ENCODE data around the gene EIF3K. TPM values are rescaled to one million over a fixed set of nuclear protein-coding genes. Genes with fewer than 3 reads are reported as not detected.

Gene EIF3K
- total and polyA plus RNA-seq, 2 of the 13 experiments (the other 11 are each of a cell fraction or from before 2014, with no cell fraction given): 179 to 258 TPM

DNA sequence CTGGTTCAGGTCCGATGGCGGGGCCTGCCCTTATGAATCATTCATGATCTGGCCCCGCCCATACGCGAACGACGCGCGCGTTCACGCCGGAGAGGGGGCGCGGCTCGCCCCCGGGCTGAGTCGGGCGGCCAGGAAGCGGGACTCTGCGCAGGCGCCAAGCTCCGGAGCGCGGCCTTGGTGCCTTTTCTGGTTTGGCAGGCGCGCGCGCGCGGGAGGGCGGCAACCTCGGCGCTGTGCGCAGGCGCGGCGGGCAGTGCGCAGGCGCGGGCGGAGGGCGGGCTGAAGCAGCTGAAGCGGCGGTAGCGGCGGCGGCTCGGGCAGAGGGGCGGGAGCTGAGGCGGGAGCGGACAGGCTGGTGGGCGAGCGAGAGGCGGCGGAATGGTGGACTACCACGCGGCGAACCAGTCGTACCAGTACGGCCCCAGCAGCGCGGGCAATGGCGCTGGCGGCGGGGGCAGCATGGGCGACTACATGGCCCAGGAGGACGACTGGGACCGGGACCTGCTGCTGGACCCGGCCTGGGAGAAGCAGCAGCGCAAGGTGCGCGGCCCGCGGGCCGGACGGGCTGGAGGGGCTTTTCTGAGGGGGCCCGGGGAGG, 28.5 kb downstream of the EIF3K start, which contains the start of gene ACTN4 (continued):
- TF ChIP-seq HNF4G (IDR thresholded peaks at IDR 0.05; ENCODE audit: borderline replicate concordance, low read depth, low read length) (peak; percentile 22; the same call in 1 of the 2 replicates), HNF4G (CRISPR knock-in tag; IDR thresholded peaks at IDR 0.05; ENCODE audit: borderline replicate concordance, low read depth) (no peak), ZNF879 (CRISPR knock-in tag; IDR thresholded peaks at IDR 0.05) (no peak; the same call in 1 of the 2 replicates), KMT2B (CRISPR knock-in tag; IDR thresholded peaks at IDR 0.05) (no peak), ATRX (CRISPR knock-in tag; IDR thresholded peaks at IDR 0.05; ENCODE audit: borderline replicate concordance) (no peak), GABPB1 (CRISPR knock-in tag; IDR thresholded peaks at IDR 0.05) (peak; percentile 70; the same call in 1 of the 2 replicates), POGZ (CRISPR knock-in tag; IDR thresholded peaks at IDR 0.05) (0 out of 2 replicates have a peak, but pooled peaks have one; percentile 24), ZNF768 (CRISPR knock-in tag; IDR thresholded peaks at IDR 0.05) (peak; percentile 48; the same call in 1 of the 2 replicates), ZNF331 (CRISPR knock-in tag; IDR thresholded peaks at IDR 0.05) (peak; percentile 62; the same call in 1 of the 2 replicates), NONO (IDR thresholded peaks at IDR 0.05) (no peak), NONO (CRISPR knock-in tag; conservative IDR thresholded peaks at IDR 0.05) (0 out of 2 replicates have a peak, but pooled peaks have one; percentile 47), GLI4 (CRISPR knock-in tag; IDR thresholded peaks at IDR 0.05; ENCODE audit: borderline replicate concordance) (peak; percentile 72), ZNF614 (CRISPR knock-in tag; IDR thresholded peaks at IDR 0.05; ENCODE audit: borderline replicate concordance) (no peak), ZNF766 (CRISPR knock-in tag; IDR thresholded peaks at IDR 0.05; ENCODE audit: borderline replicate concordance) (no peak), RBFOX2 (IDR thresholded peaks at IDR 0.05; ENCODE audit: low read depth, low read length) (peak; percentile 97), PAF1 (CRISPR knock-in tag; IDR thresholded peaks at IDR 0.05) (no peak), KLF16 (CRISPR knock-in tag; IDR thresholded peaks at IDR 0.05) (peak in 1 of 2 experiments; percentile 64; a peak in 1 of 4 replicates), KAT2B (IDR thresholded peaks at IDR 0.05; ENCODE audit: borderline replicate concordance, low read depth, low read length) (no peak), EED (CRISPR knock-in tag; IDR thresholded peaks at IDR 0.05) (no peak), KMT2A (CRISPR knock-in tag; IDR thresholded peaks at IDR 0.05) (no peak; the same call in 1 of the 2 replicates), ZNF570 (CRISPR knock-in tag; IDR thresholded peaks at IDR 0.05; ENCODE audit: borderline replicate concordance) (no peak), FOXC1 (CRISPR knock-in tag; IDR thresholded peaks at IDR 0.05; ENCODE audit: borderline replicate concordance) (no peak), ZNF329 (CRISPR knock-in tag; IDR thresholded peaks at IDR 0.05; ENCODE audit: low read depth) (peak; percentile 80; the same call in 1 of the 2 replicates), ZNF367 (CRISPR knock-in tag; IDR thresholded peaks at IDR 0.05; ENCODE audit: borderline replicate concordance) (no peak)
- TF ChIP-seq, protein P1, sequence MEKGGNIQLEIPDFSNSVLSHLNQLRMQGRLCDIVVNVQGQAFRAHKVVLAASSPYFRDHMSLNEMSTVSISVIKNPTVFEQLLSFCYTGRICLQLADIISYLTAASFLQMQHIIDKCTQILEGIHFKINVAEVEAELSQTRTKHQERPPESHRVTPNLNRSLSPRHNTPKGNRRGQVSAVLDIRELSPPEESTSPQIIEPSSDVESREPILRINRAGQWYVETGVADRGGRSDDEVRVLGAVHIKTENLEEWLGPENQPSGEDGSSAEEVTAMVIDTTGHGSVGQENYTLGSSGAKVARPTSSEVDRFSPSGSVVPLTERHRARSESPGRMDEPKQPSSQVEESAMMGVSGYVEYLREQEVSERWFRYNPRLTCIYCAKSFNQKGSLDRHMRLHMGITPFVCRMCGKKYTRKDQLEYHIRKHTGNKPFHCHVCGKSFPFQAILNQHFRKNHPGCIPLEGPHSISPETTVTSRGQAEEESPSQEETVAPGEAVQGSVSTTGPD (CRISPR knock-in tag; IDR thresholded peaks at IDR 0.05): no peak
- TF ChIP-seq, protein P2, sequence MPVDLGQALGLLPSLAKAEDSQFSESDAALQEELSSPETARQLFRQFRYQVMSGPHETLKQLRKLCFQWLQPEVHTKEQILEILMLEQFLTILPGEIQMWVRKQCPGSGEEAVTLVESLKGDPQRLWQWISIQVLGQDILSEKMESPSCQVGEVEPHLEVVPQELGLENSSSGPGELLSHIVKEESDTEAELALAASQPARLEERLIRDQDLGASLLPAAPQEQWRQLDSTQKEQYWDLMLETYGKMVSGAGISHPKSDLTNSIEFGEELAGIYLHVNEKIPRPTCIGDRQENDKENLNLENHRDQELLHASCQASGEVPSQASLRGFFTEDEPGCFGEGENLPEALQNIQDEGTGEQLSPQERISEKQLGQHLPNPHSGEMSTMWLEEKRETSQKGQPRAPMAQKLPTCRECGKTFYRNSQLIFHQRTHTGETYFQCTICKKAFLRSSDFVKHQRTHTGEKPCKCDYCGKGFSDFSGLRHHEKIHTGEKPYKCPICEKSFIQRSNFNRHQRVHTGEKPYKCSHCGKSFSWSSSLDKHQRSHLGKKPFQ (CRISPR knock-in tag; IDR thresholded peaks at IDR 0.05; ENCODE audit: insufficient replicate concordance): peak; percentile 52
- TF ChIP-seq, protein P3, sequence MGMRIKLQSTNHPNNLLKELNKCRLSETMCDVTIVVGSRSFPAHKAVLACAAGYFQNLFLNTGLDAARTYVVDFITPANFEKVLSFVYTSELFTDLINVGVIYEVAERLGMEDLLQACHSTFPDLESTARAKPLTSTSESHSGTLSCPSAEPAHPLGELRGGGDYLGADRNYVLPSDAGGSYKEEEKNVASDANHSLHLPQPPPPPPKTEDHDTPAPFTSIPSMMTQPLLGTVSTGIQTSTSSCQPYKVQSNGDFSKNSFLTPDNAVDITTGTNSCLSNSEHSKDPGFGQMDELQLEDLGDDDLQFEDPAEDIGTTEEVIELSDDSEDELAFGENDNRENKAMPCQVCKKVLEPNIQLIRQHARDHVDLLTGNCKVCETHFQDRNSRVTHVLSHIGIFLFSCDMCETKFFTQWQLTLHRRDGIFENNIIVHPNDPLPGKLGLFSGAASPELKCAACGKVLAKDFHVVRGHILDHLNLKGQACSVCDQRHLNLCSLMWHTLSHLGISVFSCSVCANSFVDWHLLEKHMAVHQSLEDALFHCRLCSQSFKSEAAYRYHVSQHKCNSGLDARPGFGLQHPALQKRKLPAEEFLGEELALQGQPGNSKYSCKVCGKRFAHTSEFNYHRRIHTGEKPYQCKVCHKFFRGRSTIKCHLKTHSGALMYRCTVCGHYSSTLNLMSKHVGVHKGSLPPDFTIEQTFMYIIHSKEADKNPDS (CRISPR knock-in tag; IDR thresholded peaks at IDR 0.05): no peak

Data from HepG2 (cell line).